G401 (cell line): Measurements from ENCODE around the gene RFT1. TPM values are rescaled to one million over a fixed set of nuclear protein-coding genes. Genes with fewer than 3 reads are reported as not detected.

Experiments
- DNase-seq: peaks from one replicate; pipeline ENCODE4 v3.0.0-alpha.2; 2015; ENCODE audit warnings: low spot score
- in situ Hi-C: cut with HindIII; loops from 2 replicates; pipeline ENCODE4 v1.10.0; 2016; ENCODE audit warnings: low sequenced_read_pairs, mixed read lengths
- total RNA-seq: library from RNA; depleted of rRNA; stranded (reverse); fragments of >200 nt; shearing (Covaris generic); gene quantifications from 2 replicates; pipeline ENCODE4 v1.2.3, GENCODE V29; 2014

Gene RFT1
- total RNA-seq, 1 experiment from 2014 or later, result 13.6 TPM

GRCh38 chr3:53137221-53137620 lies 7.0 kb upstream of the RFT1 start:
- in situ Hi-C loops, result no loop called here
- no peak for DNase-seq

GRCh38 chr3:53134631-53135232 lies 4.5 kb upstream of the RFT1 start:
- in situ Hi-C loops, result no loop called here
- DNase-seq, result peak; percentile 41

GRCh38 chr3:53132347-53132746 lies 2.1 kb upstream of the RFT1 start:
- in situ Hi-C loops, result no loop called here
- no peak for DNase-seq

- DNase-seq, result no peak
- in situ Hi-C loops, result no loop called here
Observed at GRCh38 chr3:53131096-53131495, 861 bp upstream of the RFT1 start.

- in situ Hi-C loops, result no loop called here
- no peak for DNase-seq
Observed at GRCh38 chr3:53129344-53129743, 891 bp downstream of the RFT1 start.

GRCh38 chr3:53126601-53127000 lies 3.6 kb downstream of the RFT1 start:
- no peak for DNase-seq
- in situ Hi-C loops, result no loop called here

GRCh38 chr3:53123953-53124352 lies 6.3 kb downstream of the RFT1 start:
- DNase-seq, result no peak
- in situ Hi-C loops, result no loop called here

- in situ Hi-C loops, result no loop called here
- no peak for DNase-seq
Observed at GRCh38 chr3:53123510-53123909, 6.7 kb downstream of the RFT1 start.

- no peak for DNase-seq
- in situ Hi-C loops, result no loop called here
Observed at GRCh38 chr3:53122933-53123305, 7.3 kb downstream of the RFT1 start.

GRCh38 chr3:53122255-53122932 lies 7.8 kb downstream of the RFT1 start:
- in situ Hi-C loops, result no loop called here
- DNase-seq, result no peak

GRCh38 chr3:53120336-53120735 lies 9.9 kb downstream of the RFT1 start:
- in situ Hi-C loops, result no loop called here
- no peak for DNase-seq

GRCh38 chr3:53116956-53117355 lies 13.3 kb downstream of the RFT1 start:
- in situ Hi-C loops, result no loop called here

GRCh38 chr3:53114412-53115074 lies 15.7 kb downstream of the RFT1 start:
- in situ Hi-C loops, result no loop called here
- DNase-seq, result no peak

More at GRCh38 chr3:53116956-53117355, 13.3 kb downstream of the RFT1 start:
- no peak for DNase-seq

- DNase-seq, result peak; percentile 94
- in situ Hi-C loops, result no loop called here
Observed at GRCh38 chr3:53114011-53114400, 16.2 kb downstream of the RFT1 start.

- peak; percentile 40 for DNase-seq
- in situ Hi-C loops, result no loop called here
Observed at GRCh38 chr3:53113293-53114010, 16.8 kb downstream of the RFT1 start.

- in situ Hi-C loops, result no loop called here
- no peak for DNase-seq
Observed at GRCh38 chr3:53111822-53112221, 18.4 kb downstream of the RFT1 start.

- DNase-seq, result no peak
- in situ Hi-C loops, result no loop called here
Observed at GRCh38 chr3:53109891-53110771, 20.1 kb downstream of the RFT1 start.

- in situ Hi-C loops, result no loop called here
- no peak for DNase-seq
Observed at GRCh38 chr3:53109190-53109589, 21.0 kb downstream of the RFT1 start.

GRCh38 chr3:53104762-53105161 lies 25.5 kb downstream of the RFT1 start:
- no peak for DNase-seq
- in situ Hi-C loops, result no loop called here
